H9 (cell line): ENCODE measurements around the gene PVALB. TPM values are rescaled to one million over a fixed set of nuclear protein-coding genes. Genes with fewer than 3 reads are reported as not detected.

Experiments used
- DNase-seq: peaks from one replicate; pipeline ENCODE4 v3.0.0-alpha.2; 2017
- H2AFZ ChIP-seq: one replicate; pipeline ENCODE4 v1.6.1; 2013; ENCODE audit warnings: mild to moderate bottlenecking, low read length, control low read depth, moderate library complexity
- H2AK5ac ChIP-seq: 2 replicates; pipeline ENCODE4 v1.6.1; 2013; ENCODE audit warnings: low read length, control low read depth, mixed read lengths; ENCODE audit not compliant: insufficient read length
- H2BK120ac ChIP-seq: one replicate; pipeline ENCODE4 v1.6.1; 2013; ENCODE audit warnings: low read depth, mild to moderate bottlenecking, low read length, control low read depth, inconsistent platforms; ENCODE audit not compliant: poor library complexity, severe bottlenecking
- H2BK12ac ChIP-seq: 2 replicates; pipeline ENCODE4 v1.6.1; 2013; ENCODE audit warnings: low read length, control low read depth, mixed read lengths, low read depth; ENCODE audit not compliant: insufficient read length
- H2BK15ac ChIP-seq: 2 replicates; pipeline ENCODE4 v1.6.1; 2013; ENCODE audit warnings: low read depth, low read length, control low read depth
- H2BK20ac ChIP-seq: one replicate; pipeline ENCODE4 v1.6.1; 2013; ENCODE audit warnings: low read depth, mild to moderate bottlenecking, low read length, control low read depth, inconsistent platforms; ENCODE audit not compliant: poor library complexity, severe bottlenecking
- H2BK5ac ChIP-seq: 2 replicates; pipeline ENCODE4 v1.6.1; 2013; ENCODE audit warnings: low read length, control low read depth, mixed read lengths; ENCODE audit not compliant: insufficient read length
- H3K14ac ChIP-seq: 2 replicates; pipeline ENCODE4 v1.6.1; 2013; ENCODE audit warnings: low read length, control low read depth; ENCODE audit not compliant: insufficient read depth
- H3K18ac ChIP-seq: 2 replicates; pipeline ENCODE4 v1.6.1; 2013; ENCODE audit warnings: low read depth, mild to moderate bottlenecking, mixed read lengths, low read length, control low read depth; ENCODE audit not compliant: insufficient read length
- H3K23ac ChIP-seq: 2 replicates; pipeline ENCODE4 v1.6.1; 2013; ENCODE audit warnings: low read length, control low read depth, mixed read lengths, low read depth; ENCODE audit not compliant: insufficient read length
- H3K23me2 ChIP-seq: 2 replicates; pipeline ENCODE4 v1.6.1; 2013; ENCODE audit warnings: low read depth, mild to moderate bottlenecking, mixed read lengths, low read length, control low read depth; ENCODE audit not compliant: insufficient read length, poor library complexity, severe bottlenecking
- H3K27ac ChIP-seq: 2 replicates; pipeline ENCODE4 v1.5.1; 2013; ENCODE audit warnings: low read length, control low read depth, mixed read lengths, low read depth; ENCODE audit not compliant: insufficient read length
- H3K27me3 ChIP-seq: 2 replicates; pipeline ENCODE4 v1.6.1; 2013; ENCODE audit warnings: low read length, control low read depth, inconsistent platforms; ENCODE audit not compliant: insufficient read depth
- H3K4ac ChIP-seq: 2 replicates; pipeline ENCODE4 v1.6.1; 2013; ENCODE audit warnings: low read depth, mild to moderate bottlenecking, control low read depth, inconsistent platforms, low read length, moderate library complexity
- H3K4me1 ChIP-seq: 2 replicates; pipeline ENCODE4 v1.6.1; 2013; ENCODE audit warnings: low read length, control low read depth, inconsistent platforms; ENCODE audit not compliant: insufficient read depth
- H3K4me2 ChIP-seq: 2 replicates; pipeline ENCODE4 v1.6.1; 2013; ENCODE audit warnings: low read length, control low read depth, mixed read lengths; ENCODE audit not compliant: insufficient read length, insufficient read depth
- H3K56ac ChIP-seq: 2 replicates; pipeline ENCODE4 v1.6.1; 2013; ENCODE audit warnings: low read depth, mild to moderate bottlenecking, mixed read lengths, low read length, control low read depth; ENCODE audit not compliant: insufficient read length
- H3K79me1 ChIP-seq: 2 replicates; pipeline ENCODE4 v1.6.1; 2013; ENCODE audit warnings: low read depth, mild to moderate bottlenecking, moderate library complexity, low read length, control low read depth, inconsistent platforms; ENCODE audit not compliant: insufficient read depth, poor library complexity, severe bottlenecking
- H3K79me2 ChIP-seq: 2 replicates; pipeline ENCODE4 v1.6.1; 2013; ENCODE audit warnings: low read length, control low read depth, inconsistent platforms; ENCODE audit not compliant: insufficient read depth
- H3K9ac ChIP-seq: 2 replicates; pipeline ENCODE4 v1.6.1; 2013; ENCODE audit warnings: low read length, control low read depth, mixed read lengths; ENCODE audit not compliant: insufficient read length; ENCODE audit errors: extremely low read depth
- H3K9me3 ChIP-seq: one replicate; pipeline ENCODE4 v1.6.1; 2013; ENCODE audit warnings: low read depth, low read length, inconsistent platforms; ENCODE audit not compliant: control insufficient read depth
- H3T11ph ChIP-seq: one replicate; pipeline ENCODE4 v1.6.1; 2013; ENCODE audit warnings: mild to moderate bottlenecking, low read length, control low read depth, inconsistent platforms
- H4K20me1 ChIP-seq: one replicate; pipeline ENCODE4 v1.6.1; 2013; ENCODE audit not compliant: control insufficient read depth, insufficient read length, insufficient read depth
- H4K5ac ChIP-seq: 2 replicates; pipeline ENCODE4 v1.6.1; 2013; ENCODE audit warnings: low read depth, mild to moderate bottlenecking, mixed read lengths, low read length, control low read depth; ENCODE audit not compliant: insufficient read length
- H4K8ac ChIP-seq: replicated peaks from 2 replicates; pipeline ENCODE4 v1.6.1; 2013; ENCODE audit warnings: low read length, control low read depth, mixed read lengths, low read depth; ENCODE audit not compliant: insufficient read length
- H4K91ac ChIP-seq: 2 replicates; pipeline ENCODE4 v1.6.1; 2013; ENCODE audit warnings: low read depth, mild to moderate bottlenecking, moderate library complexity, mixed read lengths, low read length, control low read depth; ENCODE audit not compliant: insufficient read length
- H3K27ac Mint-ChIP-seq, 3 experiments: 2 replicates in 2 of 3; 3 replicates in 1 of 3; pipeline ENCODE4 v1.8.0; 2020 to 2021; ENCODE audit warnings: mixed read lengths in 3 of 3, mild to moderate bottlenecking in 1 of 3, moderate library complexity in 1 of 3
- H3K27me3 Mint-ChIP-seq: 2 replicates; pipeline ENCODE4 v1.8.0; 2021; ENCODE audit warnings: low read depth, mild to moderate bottlenecking, moderate library complexity, mixed read lengths
- H3K36me3 Mint-ChIP-seq, 3 experiments: 2 replicates in 2 of 3; 3 replicates in 1 of 3; pipeline ENCODE4 v1.8.0; 2020 to 2021; ENCODE audit warnings: low read depth in 3 of 3, mixed read lengths in 3 of 3; ENCODE audit not compliant: insufficient read depth in 1 of 3
- H3K4me1 Mint-ChIP-seq, 2 experiments: 2 replicates each; pipeline ENCODE4 v1.8.0; 2020; ENCODE audit warnings: mixed read lengths in 2 of 2
- H3K4me3 Mint-ChIP-seq, 2 experiments: 2 replicates in 1 of 2; 3 replicates in 1 of 2; pipeline ENCODE4 v1.8.0; 2020 to 2021; ENCODE audit warnings: mild to moderate bottlenecking in 2 of 2, mixed read lengths in 2 of 2, moderate library complexity in 1 of 2
- H3K9me3 Mint-ChIP-seq, 2 experiments: 2 replicates in 1 of 2; 3 replicates in 1 of 2; pipeline ENCODE4 v1.8.0; 2020; ENCODE audit warnings: mild to moderate bottlenecking in 2 of 2, mixed read lengths in 2 of 2, moderate library complexity in 1 of 2
- CTCF ChIP-seq: fragments of 200-600 bp; sonication (generic); conservative IDR thresholded peaks from 3 replicates; pipeline ENCODE4 v1.8.0; 2021; ENCODE audit warnings: antibody characterized with exemption, mild to moderate bottlenecking
- WGBS: extraction: QIAGEN DNeasy Blood & Tissue Kit; methylation state at CpG from one replicate; pipeline ENCODE4 v1.1.7; 2013; ENCODE audit warnings: missing lambda C conversion rate, low lambda C conversion rate, mixed read lengths; ENCODE audit not compliant: insufficient read length; ENCODE audit errors: extremely low coverage; 5-methylcytosine and 5-hydroxymethylcytosine counted together
- total RNA-seq: library from RNA; stranded (reverse); gene quantifications from 2 replicates; pipeline ENCODE4 v1.2.1, GENCODE V29; 2021

The PVALB gene
- total RNA-seq, 1 experiment from 2014 or later: 2.7 TPM

GRCh38 chr22:36863979-36864378, 47.1 kb upstream of the PVALB start:
- no peak overlapping the region for H4K91ac ChIP-seq
- H3K18ac ChIP-seq: no peak overlapping the region
- no peak overlapping the region for H3K4ac ChIP-seq
- H2AFZ ChIP-seq: no peak overlapping the region
- H2BK5ac ChIP-seq: no peak overlapping the region
- DNase-seq: no peak
- no peak overlapping the region for H2BK12ac ChIP-seq
- H3K14ac ChIP-seq: no peak overlapping the region
- WGBS: no CpG with 5 or more reads among the region's 6 CpGs
- H3K27me3 Mint-ChIP-seq: peaks cover 38% of the 10 kb centered on the region
- no peaks in the 10 kb centered on the region for H3K23me2 ChIP-seq
- H3K27ac Mint-ChIP-seq: no peak overlapping the region
- no peak overlapping the region for H2BK120ac ChIP-seq
- no peak overlapping the region for H4K8ac ChIP-seq
- H3K23ac ChIP-seq: no peak overlapping the region
- H2BK20ac ChIP-seq: no peak overlapping the region
- no peaks in the 10 kb centered on the region for H3K79me1 ChIP-seq
- no peaks in the 10 kb centered on the region for H3K36me3 Mint-ChIP-seq
- H3T11ph ChIP-seq: no peak overlapping the region
- no peak overlapping the region for H2AK5ac ChIP-seq
- H3K9ac ChIP-seq: no peak overlapping the region
- H3K4me1 ChIP-seq: no peaks in the 10 kb centered on the region
- H3K4me2 ChIP-seq: no peak overlapping the region
- H2BK15ac ChIP-seq: no peak overlapping the region
- H3K9me3 Mint-ChIP-seq: no peaks in the 10 kb centered on the region
- no peak overlapping the region for H3K27ac ChIP-seq
- H3K79me2 ChIP-seq: no peaks in the 10 kb centered on the region
- no peak for TF ChIP-seq CTCF
- no peak overlapping the region for H3K4me3 Mint-ChIP-seq
- H4K5ac ChIP-seq: no peak overlapping the region
- peaks cover 3 to 8% of the 10 kb centered on the region in 2 experiments; a peak in 3 of 4 replicates for H3K4me1 Mint-ChIP-seq
- no peaks in the 10 kb centered on the region for H4K20me1 ChIP-seq
- H3K56ac ChIP-seq: no peak overlapping the region
- no peaks in the 10 kb centered on the region; the same call in 1 of the 2 replicates for H3K27me3 ChIP-seq
- H3K9me3 ChIP-seq: no peaks in the 10 kb centered on the region
